GM21390 (cell line): ENCODE results near the gene CDH22.

Experiments used
- ATAC-seq: cut with Tn5 transposase; IDR thresholded peaks from one replicate; pipeline ENCODE4 v1.9.1; 2021; ENCODE audit not compliant: unreplicated experiment

The CDH22 gene

GRCh38 chr20:46243707-46244628, 64.3 kb downstream of the CDH22 start:
- ATAC-seq: no peak

DNA sequence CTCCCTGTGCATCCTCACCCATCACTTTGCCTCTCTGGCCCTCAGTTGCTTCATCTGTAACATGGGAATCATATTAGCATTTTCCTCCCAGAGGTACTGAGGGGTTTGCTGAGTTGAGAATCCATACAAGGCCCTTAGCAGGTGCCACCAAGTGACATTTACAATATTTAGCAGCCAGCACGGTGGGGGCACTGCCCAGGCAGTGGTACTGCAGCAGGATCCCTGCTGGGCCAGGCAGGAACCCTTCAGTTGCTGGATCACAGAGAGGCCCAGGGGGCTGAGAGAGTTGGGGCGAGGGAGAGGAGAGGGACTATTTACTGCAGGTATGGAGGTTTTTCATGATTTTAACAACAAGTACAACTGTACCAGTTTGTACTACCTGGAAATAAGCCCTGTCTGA, 65.9 kb downstream of the CDH22 start:
- ATAC-seq: no peak

GRCh38 chr20:46240881-46241280, 67.4 kb downstream of the CDH22 start:
- ATAC-seq: no peak

GRCh38 chr20:46240065-46240464, 68.2 kb downstream of the CDH22 start:
- ATAC-seq: no peak

DNA sequence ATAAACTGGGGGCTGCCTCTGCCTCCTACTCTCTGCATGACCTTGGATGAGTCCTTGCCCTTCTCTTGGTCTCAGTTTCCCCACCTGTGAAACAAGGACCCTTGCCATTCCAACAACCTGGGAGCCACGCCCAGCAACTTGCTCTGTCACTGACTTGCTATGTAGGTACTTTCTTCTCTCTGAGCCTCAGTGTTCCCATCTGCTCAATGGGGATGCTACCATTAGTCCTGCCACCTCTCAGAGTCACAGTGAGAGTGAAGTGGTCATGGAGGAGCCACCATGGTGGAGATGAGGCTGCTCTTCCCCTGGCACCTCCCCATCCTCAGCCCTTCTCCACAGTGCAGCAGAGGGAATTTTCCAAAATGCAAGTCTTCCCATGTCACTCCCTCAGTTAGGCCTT, 70.6 kb downstream of the CDH22 start:
- ATAC-seq: no peak

DNA sequence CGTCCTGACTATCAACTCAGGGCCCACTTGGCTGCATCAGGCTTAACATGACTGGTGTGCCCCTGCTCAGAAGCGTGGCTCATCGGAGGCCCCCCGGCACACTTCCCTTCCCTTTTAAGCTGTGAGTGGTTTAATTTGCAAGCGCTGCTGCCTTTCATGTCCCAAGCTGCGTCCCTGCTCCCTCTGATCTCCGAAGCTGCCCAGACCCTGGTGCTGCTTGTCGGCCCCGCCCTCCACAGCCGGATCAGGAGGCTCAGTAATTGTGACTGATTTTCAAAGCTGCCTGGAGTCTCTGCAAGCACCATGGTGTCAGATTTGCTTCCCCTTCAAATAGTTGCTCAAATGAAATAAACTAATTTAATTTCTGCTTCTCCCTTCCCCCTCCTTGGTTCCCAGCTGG, 71.1 kb downstream of the CDH22 start:
- no peak for ATAC-seq

DNA sequence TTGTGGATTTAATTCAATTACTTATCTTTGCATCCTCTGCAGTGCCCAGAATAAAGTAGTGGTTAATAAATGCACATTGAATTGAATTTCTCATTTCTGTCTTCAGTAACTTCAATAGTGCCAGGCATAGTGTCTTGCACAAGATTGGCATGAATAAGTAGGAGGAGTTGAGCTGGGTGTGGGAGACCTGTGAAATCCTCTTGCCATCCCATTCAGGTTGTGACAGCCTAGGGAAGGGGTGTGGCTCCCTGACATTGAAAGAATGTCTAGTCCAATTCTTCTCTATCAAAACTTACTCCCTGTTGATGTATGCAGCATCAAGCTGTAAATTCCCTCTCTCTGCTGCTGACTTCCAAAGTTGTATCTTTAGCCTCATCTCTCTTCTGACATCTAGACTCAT, 73.2 kb downstream of the CDH22 start:
- ATAC-seq: no peak

- ATAC-seq: no peak
Measured at GRCh38 chr20:46233701-46234100, 74.6 kb downstream of the CDH22 start.

DNA sequence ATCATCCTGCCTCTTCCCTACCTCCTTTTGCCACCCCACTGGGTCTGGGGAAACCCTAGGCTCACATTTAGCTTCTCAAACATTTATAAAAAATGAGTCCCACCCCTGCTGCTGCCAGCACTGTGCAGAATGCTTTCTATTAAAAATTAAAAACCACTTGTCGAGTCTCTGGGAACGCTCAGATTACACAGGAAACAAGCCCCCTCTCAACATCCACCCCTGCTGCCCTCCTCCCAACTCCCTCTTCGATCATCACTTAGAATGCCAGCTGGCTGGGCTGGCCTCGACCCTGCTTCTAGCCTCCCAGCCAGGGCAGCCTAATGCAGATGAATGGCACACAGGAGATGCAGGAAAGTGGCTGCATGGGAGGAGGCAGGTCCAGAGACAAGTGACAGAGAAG, 75.8 kb downstream of the CDH22 start:
- ATAC-seq: no peak

- no peak for ATAC-seq
Measured at GRCh38 chr20:46230801-46231282, 77.5 kb downstream of the CDH22 start.

DNA sequence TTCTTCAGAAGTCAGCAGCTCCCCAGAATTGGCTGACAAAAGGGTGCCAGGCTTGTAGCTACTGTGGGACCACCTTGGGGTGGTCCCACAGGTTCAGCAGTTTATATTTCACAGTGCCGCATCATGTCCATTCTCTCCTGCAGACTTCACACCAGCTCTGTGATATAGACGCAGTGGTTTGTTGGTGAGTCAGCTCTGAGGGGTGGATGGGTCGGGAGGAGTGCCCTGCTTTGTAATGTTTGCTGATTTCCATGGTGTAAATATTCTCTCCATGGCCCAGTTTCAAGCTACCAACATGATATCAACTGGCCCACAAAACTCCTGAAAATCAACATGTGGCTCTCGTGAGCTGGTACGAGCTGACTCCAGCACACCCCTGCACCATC, 78.2 kb downstream of the CDH22 start:
- no peak for ATAC-seq

DNA sequence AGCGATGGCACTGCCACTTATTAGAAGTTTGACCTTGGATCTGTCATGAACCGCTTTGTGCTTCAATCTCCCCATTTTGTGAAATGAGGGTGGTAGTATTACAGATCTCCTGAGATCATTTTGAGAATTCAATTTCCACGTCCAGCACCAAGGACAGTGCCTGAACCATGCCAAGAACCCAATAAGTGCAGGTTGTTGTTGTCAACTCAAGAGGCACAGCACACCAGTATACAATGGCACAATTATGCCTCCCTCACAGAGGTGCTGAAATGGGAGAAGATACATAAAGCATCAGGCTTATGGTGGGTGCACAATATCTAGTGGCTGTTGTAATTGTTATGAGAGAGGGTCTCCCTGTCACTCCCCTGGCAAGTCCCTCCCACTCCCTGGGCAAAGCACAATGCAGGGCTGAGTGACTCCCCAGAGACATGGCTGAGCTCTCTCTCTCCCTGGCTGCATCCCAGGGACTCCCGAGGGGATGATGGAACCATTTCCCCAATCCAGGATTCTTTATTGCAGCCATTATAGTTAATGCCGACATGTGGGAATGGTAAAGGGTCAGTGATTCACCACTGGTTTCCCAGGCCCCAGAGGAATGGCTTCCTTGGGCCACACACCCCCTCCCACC, 78.7 kb downstream of the CDH22 start:
- no peak for ATAC-seq

DNA sequence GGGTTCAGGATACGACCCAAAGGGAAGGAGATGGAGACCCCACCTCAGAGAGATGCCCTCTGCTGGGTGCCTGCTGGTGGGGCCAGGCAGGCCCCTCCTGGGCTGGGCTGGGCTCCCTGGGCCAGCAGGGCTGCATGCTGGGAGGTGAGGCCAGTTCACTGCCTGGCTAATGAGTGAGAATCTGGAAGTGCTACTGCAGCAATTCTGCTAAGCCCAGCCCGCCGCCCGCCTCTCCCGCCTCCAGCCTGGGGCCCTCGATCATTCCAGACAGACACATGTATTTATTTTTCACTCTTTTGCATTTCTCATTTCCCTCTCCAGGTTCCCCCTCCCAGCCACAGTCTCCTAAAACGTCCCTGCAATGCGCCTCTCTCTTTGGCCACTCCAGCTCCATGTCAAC, 79.6 kb downstream of the CDH22 start:
- ATAC-seq: no peak

DNA sequence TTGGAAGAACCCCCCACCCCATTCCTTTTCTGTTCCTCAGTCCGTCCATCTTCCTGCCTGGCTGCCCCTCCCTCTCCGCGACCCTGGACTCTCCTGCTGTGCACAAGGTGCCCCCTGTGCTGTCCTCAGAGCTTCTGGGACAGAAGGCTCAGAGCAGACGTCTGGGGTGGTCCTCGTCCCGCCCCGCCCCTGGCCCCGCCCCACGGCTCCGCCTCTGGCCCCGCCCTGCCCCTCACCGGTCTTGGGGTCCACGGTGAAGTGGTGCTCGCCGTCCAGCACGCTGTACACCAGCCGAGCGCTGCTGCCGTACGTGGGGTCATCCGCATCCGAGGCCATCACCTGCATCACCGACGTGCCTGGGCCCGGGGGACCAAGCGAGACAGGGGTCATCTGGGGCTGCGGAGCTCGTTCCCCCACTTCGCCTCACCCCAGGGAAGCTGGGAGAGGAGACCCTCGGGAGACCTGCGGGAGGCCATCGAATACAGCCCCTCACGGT, 81.0 kb downstream of the CDH22 start:
- ATAC-seq: no peak

DNA sequence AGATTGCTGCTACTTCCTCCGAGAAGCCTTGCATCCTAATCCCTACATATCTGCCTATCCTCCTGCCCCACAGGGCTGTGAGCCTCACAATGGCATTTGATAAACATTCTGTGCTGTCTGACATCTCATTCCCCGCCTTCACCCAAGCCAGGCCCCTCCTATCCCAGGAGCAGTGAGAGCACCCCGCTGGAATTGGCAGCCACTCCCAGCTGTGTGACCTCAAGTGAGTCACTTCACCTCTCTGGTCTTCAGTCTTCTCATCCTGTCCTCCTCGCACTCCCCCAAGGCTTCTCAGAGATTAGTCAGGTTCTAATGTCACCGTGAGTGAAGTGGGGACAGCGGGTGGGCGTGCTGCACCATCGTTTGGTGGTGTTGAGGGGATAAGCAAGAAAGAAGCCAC, 81.7 kb downstream of the CDH22 start:
- ATAC-seq: no peak

DNA sequence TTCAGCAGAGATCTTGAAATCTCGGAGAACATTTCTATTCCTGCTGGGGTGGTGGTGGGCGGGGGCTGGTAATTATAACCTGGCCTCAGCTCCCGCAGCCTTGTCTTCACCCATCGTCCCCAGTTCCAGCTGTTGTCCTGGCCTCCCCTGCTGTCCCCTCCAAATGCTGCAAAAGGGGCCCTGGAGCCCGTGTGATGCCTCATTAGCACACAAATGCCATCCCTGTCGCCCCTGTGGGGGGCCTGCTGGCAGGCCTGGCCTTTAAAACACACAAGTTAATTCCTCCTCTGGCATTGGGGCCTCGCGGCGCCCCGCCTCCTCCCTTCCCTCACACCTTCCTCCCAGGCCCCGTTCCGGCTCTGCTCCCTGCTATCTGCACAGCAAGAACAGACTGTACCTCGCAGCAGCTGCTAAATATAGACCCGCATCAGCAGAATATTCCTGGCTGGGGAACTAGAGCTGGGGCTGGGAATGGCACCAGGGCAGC, 85.7 kb downstream of the CDH22 start:
- ATAC-seq: no peak

DNA sequence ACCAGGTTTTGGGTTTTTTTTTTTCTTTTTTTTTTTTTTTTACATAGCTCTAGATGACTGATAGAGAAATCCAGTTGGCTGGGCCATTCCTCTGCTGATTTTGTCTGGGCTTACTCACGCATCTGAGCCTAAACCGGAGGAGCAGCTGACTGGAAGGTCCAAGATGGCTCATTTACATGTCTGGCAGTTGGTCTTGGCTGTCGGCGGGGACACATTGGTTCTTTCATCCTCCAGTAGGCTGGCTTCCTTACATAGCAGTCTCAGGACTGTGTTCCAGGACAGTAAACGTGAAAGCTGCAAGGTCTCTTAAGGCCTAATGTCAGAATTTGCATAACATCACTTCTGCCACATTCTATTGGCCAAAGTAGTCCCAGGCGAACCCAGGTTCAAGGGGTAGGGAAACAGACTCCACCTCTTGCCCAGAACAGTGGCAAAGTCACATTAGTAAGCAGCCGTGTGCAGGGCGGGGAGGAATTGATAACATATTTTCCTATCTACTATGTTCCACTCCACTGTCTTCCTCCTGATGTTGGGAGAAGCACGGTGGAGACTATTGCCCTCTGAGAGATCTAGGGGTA, 87.0 kb downstream of the CDH22 start:
- ATAC-seq: no peak

DNA sequence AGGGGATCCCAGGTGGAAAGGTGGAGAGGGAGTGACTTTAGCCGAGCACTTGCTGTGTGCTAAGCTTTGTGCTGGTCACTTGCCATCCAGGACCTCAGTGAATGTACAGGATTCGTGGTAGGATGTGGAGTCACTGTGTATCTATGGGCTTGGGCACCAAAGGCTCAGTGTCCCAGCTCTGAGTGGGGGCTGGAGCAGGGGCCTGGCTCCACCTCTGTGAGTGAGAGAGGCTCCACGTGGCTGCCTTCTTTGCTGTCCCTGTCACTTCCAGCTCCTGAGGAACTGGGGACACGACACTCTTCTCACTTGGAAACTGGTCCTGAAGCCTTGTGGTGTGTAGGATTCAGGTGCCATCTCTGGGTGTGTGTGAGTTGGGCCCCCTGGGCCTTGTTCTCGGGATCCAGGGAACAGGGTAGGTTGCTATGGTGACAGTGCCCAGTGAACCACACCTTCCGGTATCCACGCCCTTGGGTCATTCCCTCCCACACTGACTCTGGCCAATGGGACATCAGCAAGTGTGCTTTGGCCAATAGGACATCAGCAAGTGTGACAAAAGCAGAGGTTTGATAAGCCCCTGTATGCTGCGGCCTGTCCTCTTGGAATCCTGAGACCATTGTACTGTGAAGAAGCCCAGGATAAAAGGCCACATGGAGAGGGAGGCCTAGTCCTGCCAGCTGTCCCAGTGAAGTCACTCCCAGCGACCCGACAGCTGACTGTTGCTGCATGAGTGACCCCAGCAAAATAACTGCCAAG, 87.7 kb downstream of the CDH22 start:
- no peak for ATAC-seq

DNA sequence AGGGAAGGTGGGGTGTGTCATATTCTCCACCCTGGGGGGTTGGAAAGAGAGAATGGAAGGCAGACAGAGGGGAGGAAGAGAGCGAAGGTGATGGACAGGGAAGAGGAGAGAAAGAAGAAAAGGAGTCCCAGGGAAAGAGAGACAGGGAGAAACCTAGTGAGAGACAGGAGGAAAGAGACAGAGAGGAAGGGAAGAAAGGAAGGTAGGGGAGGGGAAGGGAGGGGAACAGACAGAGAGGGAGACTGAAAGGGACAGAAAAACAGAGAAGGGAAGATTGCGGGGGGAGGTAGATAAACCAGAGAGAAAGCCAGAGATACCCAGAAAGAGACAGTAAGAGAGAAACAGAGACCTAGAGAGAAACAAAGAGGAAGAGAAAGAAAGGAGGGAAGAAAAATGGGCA, 88.4 kb downstream of the CDH22 start:
- ATAC-seq: no peak

DNA sequence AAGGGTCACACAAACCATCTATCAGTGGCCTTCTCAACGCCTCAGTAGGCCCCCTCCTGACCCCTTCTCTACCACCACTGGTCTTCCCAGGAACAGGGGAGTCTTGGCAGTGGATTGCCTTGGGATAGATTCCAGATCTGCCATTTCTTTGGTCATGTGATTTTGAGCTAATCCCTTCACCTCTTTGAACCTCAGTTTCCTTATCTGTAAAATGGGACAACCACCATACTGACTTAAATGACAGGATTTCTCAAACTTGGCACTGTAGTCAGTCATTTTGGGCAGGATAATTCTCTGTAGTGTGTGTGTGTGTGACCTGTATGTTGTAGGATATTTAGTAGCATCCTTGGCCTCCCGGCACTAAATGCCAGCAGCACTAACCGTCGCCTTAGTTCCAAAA, 89.1 kb downstream of the CDH22 start:
- no peak for ATAC-seq

DNA sequence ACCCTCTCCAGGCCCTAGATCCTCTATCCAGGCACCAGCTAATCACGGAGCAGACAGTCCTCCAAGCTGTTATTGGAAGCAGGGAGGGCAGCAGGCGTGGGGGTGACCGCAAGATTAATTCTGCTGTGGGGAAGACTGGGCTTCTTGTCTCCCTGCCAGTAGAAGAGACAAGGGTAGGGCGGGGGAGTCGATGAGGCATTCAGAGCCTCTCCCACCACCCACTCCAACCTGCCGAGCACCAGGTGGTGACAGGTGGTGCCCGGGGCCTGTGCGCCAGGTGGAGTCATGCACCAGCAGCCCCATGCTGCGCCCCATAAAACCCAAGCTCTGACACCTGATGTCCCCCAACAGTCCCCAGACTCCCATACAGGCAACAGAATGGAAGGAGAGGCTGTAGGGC, 89.6 kb downstream of the CDH22 start:
- no peak for ATAC-seq
